K562 (cell line): ENCODE measurements around the gene PLXNA2. TPM values are rescaled to one million over a fixed set of nuclear protein-coding genes. Genes with fewer than 3 reads are reported as not detected.

Source experiments
- ATAC-seq: fragments of 200-7000 bp; cut with Tn5 transposase; 3 replicates; pipeline ENCODE4 v1.9.1; 2020; ENCODE audit warnings: moderate library complexity
- BruUV-seq: library from RNA; stranded (reverse); fragments of 400-500 nt; replicated peaks from 2 replicates; lab custom pipeline; 2021; lab: Mats Ljungman, UMichigan
- CTCF ChIA-PET: fragments of 300-600 bp; formaldehyde crosslinking; extraction: SDS; loops from one replicate; lab custom pipeline; 2021; ENCODE audit warnings: low intra/inter-chr PET ratio; lab: Yijun Ruan, JAX
- POLR2A ChIA-PET: fragments of 300-600, 350-650 bp; sonication (Branson Sonifier 250); formaldehyde crosslinking; extraction: SDS; loops from one replicate; lab custom pipeline; 2021; ENCODE audit warnings: antibody characterized with exemption, inconsistent platforms; lab: Yijun Ruan, JAX
- DNase-seq, 4 experiments: peaks; one replicate each; pipeline versions ENCODE4 v3.0.0 to v3.0.0-alpha.2; 2011 to 2018; ENCODE audit warnings: low spot score in 3 of 4, mixed read lengths in 3 of 4; ENCODE audit errors: extremely low read depth in 1 of 4
- FAIRE-seq: peaks from 2 replicates; lab custom pipeline; 2011; peaks lifted over from hg19 to GRCh38; lab: Jason Lieb, UNC
- H2AFZ ChIP-seq: 2 replicates; pipeline ENCODE4 v1.6.0; 2011; ENCODE audit warnings: low read depth, low read length, control low read depth, inconsistent platforms
- H3K27ac ChIP-seq: fragments of 200-600 bp; 3 replicates; pipeline ENCODE4 v1.8.0; 2011; ENCODE audit warnings: low read depth, mild to moderate bottlenecking, control low read depth, inconsistent platforms, low read length, moderate library complexity, mixed read lengths; ENCODE audit errors: extremely low read depth
- H3K27me3 ChIP-seq, 2 experiments: fragments of 300-600 bp in 1 of 2; 2 replicates in 1 of 2; 3 replicates in 1 of 2; pipeline versions ENCODE4 v1.6.0 to v1.8.0; 2011; ENCODE audit warnings: inconsistent platforms in 2 of 2, low read length in 2 of 2, mild to moderate bottlenecking in 1 of 2, mixed read lengths in 1 of 2, moderate library complexity in 1 of 2; ENCODE audit not compliant: control insufficient read depth in 2 of 2, insufficient read depth in 2 of 2
- H3K36me3 ChIP-seq: fragments of 300-600 bp; 3 replicates; pipeline ENCODE4 v1.8.0; 2011; ENCODE audit warnings: mild to moderate bottlenecking, low read length, inconsistent platforms; ENCODE audit not compliant: control insufficient read depth, insufficient read depth
- H3K4me1 ChIP-seq, 2 experiments: fragments of 200-600 bp in 1 of 2; replicated peaks in 1 of 2; 2 replicates in 1 of 2; 3 replicates in 1 of 2; pipeline versions ENCODE4 v1.5.1 to v1.8.0; 2011; ENCODE audit warnings: inconsistent platforms in 2 of 2, low read length in 2 of 2, mild to moderate bottlenecking in 1 of 2, mixed read lengths in 1 of 2, moderate library complexity in 1 of 2; ENCODE audit not compliant: control insufficient read depth in 2 of 2, insufficient read depth in 2 of 2
- H3K4me2 ChIP-seq: 2 replicates; pipeline ENCODE4 v1.6.1; 2011; ENCODE audit warnings: low read length, control low read depth, inconsistent platforms, mixed read lengths; ENCODE audit not compliant: insufficient read depth
- H3K4me3 ChIP-seq: fragments of 200-600 bp; sonication (generic), shearing (Covaris generic); 2 replicates; pipeline ENCODE4 v1.5.1; 2016; ENCODE audit warnings: control low read depth, inconsistent platforms
- H3K79me2 ChIP-seq: fragments of 200-600 bp; 3 replicates; pipeline ENCODE4 v1.8.0; 2011; ENCODE audit warnings: low read length, inconsistent platforms; ENCODE audit not compliant: control insufficient read depth, insufficient read depth
- H3K9ac ChIP-seq, 2 experiments: 2 replicates each; pipeline versions ENCODE4 v1.6.0 to v1.6.1; 2011; ENCODE audit warnings: low read depth in 2 of 2, low read length in 2 of 2, control low read depth in 1 of 2, inconsistent platforms in 1 of 2, mild to moderate bottlenecking in 1 of 2, mixed read lengths in 1 of 2; ENCODE audit not compliant: insufficient read depth in 1 of 2
- H3K9me1 ChIP-seq: one replicate; pipeline ENCODE4 v1.6.0; 2011; ENCODE audit warnings: inconsistent platforms, mild to moderate bottlenecking, low read length, moderate library complexity; ENCODE audit not compliant: control insufficient read depth, insufficient read depth
- H3K9me3 ChIP-seq: replicated peaks from 2 replicates; pipeline ENCODE4 v1.5.1; 2011; ENCODE audit warnings: low read depth, low read length, inconsistent platforms; ENCODE audit not compliant: control insufficient read depth, insufficient read depth
- H4K20me1 ChIP-seq: replicated peaks from 2 replicates; pipeline ENCODE4 v1.6.1; 2011; ENCODE audit warnings: low read length, inconsistent platforms, mixed read lengths; ENCODE audit not compliant: control insufficient read depth, insufficient read depth
- GATAD2A ChIP-seq: fragments of 450-650 bp; IDR thresholded peaks from 2 replicates; pipeline ENCODE4 v1.6.1; 2017
- HNRNPH1 ChIP-seq: fragments of 200-400 bp; formaldehyde crosslinking; optimal IDR thresholded peaks from 2 replicates; pipeline ENCODE3; 2017; ENCODE audit warnings: low read depth, mild to moderate bottlenecking, low read length, moderate library complexity
- PHB ChIP-seq: fragments of 250-450 bp; sonication (Bioruptor Pico); IDR thresholded peaks from 2 replicates; pipeline ENCODE4 v1.5.0; 2021
- YY1 ChIP-seq, 3 experiments: IDR thresholded peaks; 2 replicates each; pipeline ENCODE4 v1.6.1; 2011; ENCODE audit warnings: low read length in 2 of 3, mild to moderate bottlenecking in 2 of 3, moderate library complexity in 2 of 3, borderline replicate concordance in 1 of 3, control low read depth in 1 of 3, low read depth in 1 of 3; ENCODE audit not compliant: insufficient read depth in 3 of 3, insufficient replicate concordance in 2 of 3, control insufficient read depth in 1 of 3, insufficient read length in 1 of 3; ENCODE audit errors: extremely low read depth in 1 of 3
- ZNF146 ChIP-seq: IDR thresholded peaks from one replicate; pipeline ENCODE4 v1.6.1; 2018; ENCODE audit warnings: missing compliant biosample characterization; ENCODE audit not compliant: unreplicated experiment
- ZNF584 ChIP-seq: fragments of 200-800 bp; sonication (Bioruptor generic); IDR thresholded peaks from 2 replicates; pipeline ENCODE4 v1.6.1; 2016; ENCODE audit warnings: low read depth, mild to moderate bottlenecking, missing genetic modification characterization, missing compliant biosample characterization
- WGBS: fragments of 100-300 bp; shearing (Covaris generic); methylation state at CpG from one replicate; pipeline ENCODE4 v1.1.6; 2016; ENCODE audit warnings: low coverage, mixed read lengths; ENCODE audit not compliant: insufficient coverage; ENCODE audit errors: missing lambda C conversion rate; 5-methylcytosine and 5-hydroxymethylcytosine counted together
- in situ Hi-C: fragments of 300-500 bp; cut with MboI; formaldehyde crosslinking; loops from 4 replicates; pipeline ENCODE4 v1.15.0; 2018; ENCODE audit warnings: inconsistent platforms, mixed read lengths
- intact Hi-C: fragments of 100-400 bp; cut with micrococcal nuclease; formaldehyde crosslinking; loops from 2 replicates; pipeline ENCODE4 v1.14.2; 2022
- polyA plus RNA-seq, 8 experiments: library from polyadenylated mRNA; depleted of rRNA in 4 of 8; stranded (reverse) in 5 of 8; unstranded in 3 of 8; fragments of >200 nt; fragmentation: Nextera tagmentation in 2 of 8; fragmentation: Illumina TruSeq in 1 of 8; extraction: Ambion mirVana in 2 of 8; extraction: Trizol in 1 of 8; gene quantifications; 2 replicates each; pipeline versions ENCODE4 v1.2.1 to v1.2.3, GENCODE V29; 2011 to 2014; ENCODE audit warnings: inconsistent platforms in 1 of 8, missing spikeins in 1 of 8
- total RNA-seq, 7 experiments: library from RNA; depleted of rRNA in 6 of 7; stranded (reverse); fragments of >200 nt in 6 of 7; fragmentation: Illumina TruSeq in 2 of 7; extraction: Trizol in 2 of 7; gene quantifications; 2 replicates each; pipeline versions ENCODE4 v1.2.1 to v1.2.3, GENCODE V29; 2011 to 2021; ENCODE audit warnings: low replicate concordance in 1 of 7

PLXNA2 gene
- total and polyA plus RNA-seq, 9 of the 15 experiments (the other 6 are each of a cell fraction or from before 2014, with no cell fraction given) = 0.01 to 1.3 (median 0.32) TPM

- no peak for FAIRE-seq
- no peaks in the 10 kb centered on the region for H3K79me2 ChIP-seq
- H4K20me1 ChIP-seq = no peaks in the 10 kb centered on the region
- no peak overlapping the region for H3K4me2 ChIP-seq
- H3K36me3 ChIP-seq = no peaks in the 10 kb centered on the region
- peaks cover 16 to 40% of the 10 kb centered on the region in 2 experiments for H3K27me3 ChIP-seq
- TF ChIP-seq ZNF146 (CRISPR knock-in tag) (no peak), PHB (CRISPR knock-in tag) (no peak), ZNF584 (CRISPR knock-in tag) (no peak), HNRNPH1 (no peak), GATAD2A (no peak), YY1 (IDR thresholded peaks at IDR 0.05; ENCODE audit: borderline replicate concordance in 1 of 3, control insufficient read depth in 1 of 3, extremely low read depth in 1 of 3, insufficient read depth in 3 of 3, insufficient read length in 1 of 3, insufficient replicate concordance in 2 of 3, low read depth in 1 of 3, low read length in 2 of 3) (no peak)
- TF ChIP-seq, all 486 proteins: peak for 0
- BruUV-seq = no TSS peak
- H2AFZ ChIP-seq = no peak overlapping the region
- ChIA-PET POLR2A (interaction anchor here (1.0 to 1.4 kb wide), 2 partner anchors 9 kb away, joined by 4 to 6 read pairs; no protein-coding TSS in a partner anchor), CTCF (no interaction called here)
- H3K9me1 ChIP-seq = no peaks in the 10 kb centered on the region
- H3K4me1 ChIP-seq = no peaks in the 10 kb centered on the region
- H3K4me3 ChIP-seq = no peak overlapping the region
- DNase-seq (no peak), ATAC-seq (no peak)
- intact Hi-C loops (no loop called here), in situ Hi-C loops (loop anchor here (5.0 kb wide), 1 partner anchor 127 kb away; no protein-coding TSS in a partner anchor)
- no peak overlapping the region for H3K9ac ChIP-seq
- no peak overlapping the region for H3K27ac ChIP-seq
- no peaks in the 10 kb centered on the region for H3K9me3 ChIP-seq
- 0% methylated on average over 2 of the region's 2 CpGs for WGBS
Measured at GRCh38 chr1:208120431-208120790, 123.8 kb downstream of the PLXNA2 start.
